K562 (cell line): ENCODE results near the gene TMPRSS6. TPM values are rescaled to one million over a fixed set of nuclear protein-coding genes. Genes with fewer than 3 reads are reported as not detected.

Experiments used
- ATAC-seq: fragments of 200-7000 bp; cut with Tn5 transposase; 3 replicates; pipeline ENCODE4 v1.9.1; 2020; ENCODE audit warnings: moderate library complexity
- BruUV-seq: library from RNA; stranded (reverse); fragments of 400-500 nt; replicated peaks from 2 replicates; lab custom pipeline; 2021; lab: Mats Ljungman, UMichigan
- CTCF ChIA-PET: fragments of 300-600 bp; formaldehyde crosslinking; extraction: SDS; loops from one replicate; lab custom pipeline; 2021; ENCODE audit warnings: low intra/inter-chr PET ratio; lab: Yijun Ruan, JAX
- POLR2A ChIA-PET: fragments of 300-600, 350-650 bp; sonication (Branson Sonifier 250); formaldehyde crosslinking; extraction: SDS; loops from one replicate; lab custom pipeline; 2021; ENCODE audit warnings: antibody characterized with exemption, inconsistent platforms; lab: Yijun Ruan, JAX
- DNase-seq, 4 experiments: peaks; one replicate each; pipeline versions ENCODE4 v3.0.0 to v3.0.0-alpha.2; 2011 to 2018; ENCODE audit warnings: low spot score in 3 of 4, mixed read lengths in 3 of 4; ENCODE audit errors: extremely low read depth in 1 of 4
- FAIRE-seq: peaks from 2 replicates; lab custom pipeline; 2011; peaks lifted over from hg19 to GRCh38; lab: Jason Lieb, UNC
- H2AFZ ChIP-seq: 2 replicates; pipeline ENCODE4 v1.6.0; 2011; ENCODE audit warnings: low read depth, low read length, control low read depth, inconsistent platforms
- H3K27ac ChIP-seq: fragments of 200-600 bp; 3 replicates; pipeline ENCODE4 v1.8.0; 2011; ENCODE audit warnings: low read depth, mild to moderate bottlenecking, control low read depth, inconsistent platforms, low read length, moderate library complexity, mixed read lengths; ENCODE audit errors: extremely low read depth
- H3K27me3 ChIP-seq, 2 experiments: fragments of 300-600 bp in 1 of 2; 2 replicates in 1 of 2; 3 replicates in 1 of 2; pipeline versions ENCODE4 v1.6.0 to v1.8.0; 2011; ENCODE audit warnings: inconsistent platforms in 2 of 2, low read length in 2 of 2, mild to moderate bottlenecking in 1 of 2, mixed read lengths in 1 of 2, moderate library complexity in 1 of 2; ENCODE audit not compliant: control insufficient read depth in 2 of 2, insufficient read depth in 2 of 2
- H3K36me3 ChIP-seq: fragments of 300-600 bp; 3 replicates; pipeline ENCODE4 v1.8.0; 2011; ENCODE audit warnings: mild to moderate bottlenecking, low read length, inconsistent platforms; ENCODE audit not compliant: control insufficient read depth, insufficient read depth
- H3K4me1 ChIP-seq, 2 experiments: fragments of 200-600 bp in 1 of 2; replicated peaks in 1 of 2; 2 replicates in 1 of 2; 3 replicates in 1 of 2; pipeline versions ENCODE4 v1.5.1 to v1.8.0; 2011; ENCODE audit warnings: inconsistent platforms in 2 of 2, low read length in 2 of 2, mild to moderate bottlenecking in 1 of 2, mixed read lengths in 1 of 2, moderate library complexity in 1 of 2; ENCODE audit not compliant: control insufficient read depth in 2 of 2, insufficient read depth in 2 of 2
- H3K4me2 ChIP-seq: 2 replicates; pipeline ENCODE4 v1.6.1; 2011; ENCODE audit warnings: low read length, control low read depth, inconsistent platforms, mixed read lengths; ENCODE audit not compliant: insufficient read depth
- H3K4me3 ChIP-seq: fragments of 200-600 bp; sonication (generic), shearing (Covaris generic); 2 replicates; pipeline ENCODE4 v1.5.1; 2016; ENCODE audit warnings: control low read depth, inconsistent platforms
- H3K79me2 ChIP-seq: fragments of 200-600 bp; 3 replicates; pipeline ENCODE4 v1.8.0; 2011; ENCODE audit warnings: low read length, inconsistent platforms; ENCODE audit not compliant: control insufficient read depth, insufficient read depth
- H3K9ac ChIP-seq, 2 experiments: 2 replicates each; pipeline versions ENCODE4 v1.6.0 to v1.6.1; 2011; ENCODE audit warnings: low read depth in 2 of 2, low read length in 2 of 2, control low read depth in 1 of 2, inconsistent platforms in 1 of 2, mild to moderate bottlenecking in 1 of 2, mixed read lengths in 1 of 2; ENCODE audit not compliant: insufficient read depth in 1 of 2
- H3K9me1 ChIP-seq: one replicate; pipeline ENCODE4 v1.6.0; 2011; ENCODE audit warnings: inconsistent platforms, mild to moderate bottlenecking, low read length, moderate library complexity; ENCODE audit not compliant: control insufficient read depth, insufficient read depth
- H3K9me3 ChIP-seq: replicated peaks from 2 replicates; pipeline ENCODE4 v1.5.1; 2011; ENCODE audit warnings: low read depth, low read length, inconsistent platforms; ENCODE audit not compliant: control insufficient read depth, insufficient read depth
- H4K20me1 ChIP-seq: replicated peaks from 2 replicates; pipeline ENCODE4 v1.6.1; 2011; ENCODE audit warnings: low read length, inconsistent platforms, mixed read lengths; ENCODE audit not compliant: control insufficient read depth, insufficient read depth
- MYC ChIP-seq, 2 experiments: fragments of 250-450 bp in 1 of 2; sonication (Bioruptor Pico) in 1 of 2; IDR thresholded peaks; 2 replicates each; pipeline versions ENCODE4 v1.5.1 to v1.6.1; 2012 to 2021; ENCODE audit warnings: low read depth in 2 of 2, borderline replicate concordance in 1 of 2, improper control_type of control experiment in 1 of 2, low read length in 1 of 2, mild to moderate bottlenecking in 1 of 2, moderate library complexity in 1 of 2
- NFE2 ChIP-seq: IDR thresholded peaks from 2 replicates; pipeline ENCODE4 v1.6.1; 2014; ENCODE audit warnings: antibody characterized with exemption, low read depth
- NFRKB ChIP-seq: fragments of 450-650 bp; IDR thresholded peaks from 2 replicates; pipeline ENCODE4 v1.6.1; 2016; ENCODE audit warnings: low read depth
- NR2C2 ChIP-seq, 2 experiments: fragments of 200-800 bp in 1 of 2; sonication (Bioruptor generic) in 1 of 2; sonication (generic) in 1 of 2; formaldehyde crosslinking in 1 of 2; IDR thresholded peaks; 2 replicates each; pipeline versions ENCODE4 v1.6.1 to v1.8.0; 2016 to 2022; ENCODE audit warnings: mild to moderate bottlenecking in 1 of 2, missing compliant biosample characterization in 1 of 2, missing genetic modification characterization in 1 of 2, missing genetic modification reagents in 1 of 2
- ZNF311 ChIP-seq: fragments of 250-450 bp; sonication (Bioruptor Pico); IDR thresholded peaks from 2 replicates; pipeline ENCODE4 v1.4.0; 2020; ENCODE audit warnings: mild to moderate bottlenecking, moderate library complexity
- WGBS: fragments of 100-300 bp; shearing (Covaris generic); methylation state at CpG from one replicate; pipeline ENCODE4 v1.1.6; 2016; ENCODE audit warnings: low coverage, mixed read lengths; ENCODE audit not compliant: insufficient coverage; ENCODE audit errors: missing lambda C conversion rate; 5-methylcytosine and 5-hydroxymethylcytosine counted together
- in situ Hi-C: fragments of 300-500 bp; cut with MboI; formaldehyde crosslinking; loops from 4 replicates; pipeline ENCODE4 v1.15.0; 2018; ENCODE audit warnings: inconsistent platforms, mixed read lengths
- intact Hi-C: fragments of 100-400 bp; cut with micrococcal nuclease; formaldehyde crosslinking; loops from 2 replicates; pipeline ENCODE4 v1.14.2; 2022
- polyA plus RNA-seq, 8 experiments: library from polyadenylated mRNA; depleted of rRNA in 4 of 8; stranded (reverse) in 5 of 8; unstranded in 3 of 8; fragments of >200 nt; fragmentation: Nextera tagmentation in 2 of 8; fragmentation: Illumina TruSeq in 1 of 8; extraction: Ambion mirVana in 2 of 8; extraction: Trizol in 1 of 8; gene quantifications; 2 replicates each; pipeline versions ENCODE4 v1.2.1 to v1.2.3, GENCODE V29; 2011 to 2014; ENCODE audit warnings: inconsistent platforms in 1 of 8, missing spikeins in 1 of 8
- total RNA-seq, 7 experiments: library from RNA; depleted of rRNA in 6 of 7; stranded (reverse); fragments of >200 nt in 6 of 7; fragmentation: Illumina TruSeq in 2 of 7; extraction: Trizol in 2 of 7; gene quantifications; 2 replicates each; pipeline versions ENCODE4 v1.2.1 to v1.2.3, GENCODE V29; 2011 to 2021; ENCODE audit warnings: low replicate concordance in 1 of 7
- TF ChIP-seq, protein P1 (sequence below): sonication (generic); formaldehyde crosslinking; IDR thresholded peaks from 2 replicates; pipeline ENCODE4 v1.9.0; 2022; ENCODE audit warnings: mild to moderate bottlenecking, missing genetic modification reagents
- TF ChIP-seq, protein P2 (sequence below): fragments of 450-650 bp; IDR thresholded peaks from 2 replicates; pipeline ENCODE4 v1.6.1; 2016
- TF ChIP-seq, protein P3 (sequence below): fragments of 250-450 bp; sonication (Bioruptor Pico); IDR thresholded peaks from 2 replicates; pipeline ENCODE4 v1.8.0; 2021; ENCODE audit warnings: moderate library complexity, mild to moderate bottlenecking, inconsistent platforms

The TMPRSS6 gene
- total and polyA plus RNA-seq, 9 of the 15 experiments (the other 6 are each of a cell fraction or from before 2014, with no cell fraction given): 0.03 TPM; not detected in 8

DNA sequence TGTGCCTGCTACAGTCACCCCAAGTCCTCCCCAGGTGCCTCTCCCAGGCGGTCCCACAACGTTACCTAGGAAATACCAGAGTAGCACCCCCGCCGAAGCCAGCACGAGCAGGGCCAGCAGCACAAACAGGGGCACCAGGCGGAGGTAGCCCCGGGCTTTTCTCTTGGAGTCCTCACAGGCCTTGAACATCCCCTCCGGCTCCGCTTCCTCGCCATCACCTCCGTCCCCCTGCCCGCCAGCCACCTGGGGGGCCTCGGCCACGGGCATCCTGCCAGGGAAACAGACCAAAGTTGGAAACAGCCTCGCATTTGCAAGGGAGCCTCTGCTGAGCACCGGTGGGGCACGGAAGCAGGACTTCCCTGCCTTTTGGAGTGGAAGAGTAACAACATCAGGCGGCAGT is 6.4 kb downstream of the TMPRSS6 start:
- Histone ChIP-seq H3K9me1 (no peaks in the 10 kb centered on the region), H3K4me2 (no peak overlapping the region), H3K4me1 (no peaks in the 10 kb centered on the region), H3K27me3 (peaks cover 8 to 45% of the 10 kb centered on the region in 2 experiments; a peak in 3 of 5 replicates), H3K79me2 (no peaks in the 10 kb centered on the region), H3K9me3 (no peaks in the 10 kb centered on the region), H2AFZ (no peak overlapping the region), H3K27ac (no peak overlapping the region), H3K9ac (no peak overlapping the region; a peak in 1 of 4 replicates), H3K36me3 (no peaks in the 10 kb centered on the region), H4K20me1 (peaks cover 9% of the 10 kb centered on the region), H3K4me3 (no peak overlapping the region)
- intact Hi-C loops (no loop called here), in situ Hi-C loops (no loop called here)
- FAIRE-seq: no peak
- WGBS: 7% methylated on average over 12 of the region's 18 CpGs
- TF ChIP-seq, protein P1, sequence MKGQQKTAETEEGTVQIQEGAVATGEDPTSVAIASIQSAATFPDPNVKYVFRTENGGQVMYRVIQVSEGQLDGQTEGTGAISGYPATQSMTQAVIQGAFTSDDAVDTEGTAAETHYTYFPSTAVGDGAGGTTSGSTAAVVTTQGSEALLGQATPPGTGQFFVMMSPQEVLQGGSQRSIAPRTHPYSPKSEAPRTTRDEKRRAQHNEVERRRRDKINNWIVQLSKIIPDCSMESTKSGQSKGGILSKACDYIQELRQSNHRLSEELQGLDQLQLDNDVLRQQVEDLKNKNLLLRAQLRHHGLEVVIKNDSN (CRISPR knock-in tag): no peak
- TF ChIP-seq NFE2 (no peak), NR2C2 (CRISPR knock-in tag; IDR thresholded peaks at IDR 0.05) (no peak), NR2C2 (tag; IDR thresholded peaks at IDR 0.05) (no peak), NFRKB (no peak), MYC (IDR thresholded peaks at IDR 0.05; ENCODE audit: low read depth, low read length) (no peak), MYC (CRISPR knock-in tag; IDR thresholded peaks at IDR 0.05; ENCODE audit: borderline replicate concordance, low read depth) (no peak), ZNF311 (CRISPR knock-in tag) (no peak)
- TF ChIP-seq, protein P2, sequence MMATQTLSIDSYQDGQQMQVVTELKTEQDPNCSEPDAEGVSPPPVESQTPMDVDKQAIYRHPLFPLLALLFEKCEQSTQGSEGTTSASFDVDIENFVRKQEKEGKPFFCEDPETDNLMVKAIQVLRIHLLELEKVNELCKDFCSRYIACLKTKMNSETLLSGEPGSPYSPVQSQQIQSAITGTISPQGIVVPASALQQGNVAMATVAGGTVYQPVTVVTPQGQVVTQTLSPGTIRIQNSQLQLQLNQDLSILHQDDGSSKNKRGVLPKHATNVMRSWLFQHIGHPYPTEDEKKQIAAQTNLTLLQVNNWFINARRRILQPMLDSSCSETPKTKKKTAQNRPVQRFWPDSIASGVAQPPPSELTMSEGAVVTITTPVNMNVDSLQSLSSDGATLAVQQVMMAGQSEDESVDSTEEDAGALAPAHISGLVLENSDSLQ: no peak
- TF ChIP-seq, protein P3, sequence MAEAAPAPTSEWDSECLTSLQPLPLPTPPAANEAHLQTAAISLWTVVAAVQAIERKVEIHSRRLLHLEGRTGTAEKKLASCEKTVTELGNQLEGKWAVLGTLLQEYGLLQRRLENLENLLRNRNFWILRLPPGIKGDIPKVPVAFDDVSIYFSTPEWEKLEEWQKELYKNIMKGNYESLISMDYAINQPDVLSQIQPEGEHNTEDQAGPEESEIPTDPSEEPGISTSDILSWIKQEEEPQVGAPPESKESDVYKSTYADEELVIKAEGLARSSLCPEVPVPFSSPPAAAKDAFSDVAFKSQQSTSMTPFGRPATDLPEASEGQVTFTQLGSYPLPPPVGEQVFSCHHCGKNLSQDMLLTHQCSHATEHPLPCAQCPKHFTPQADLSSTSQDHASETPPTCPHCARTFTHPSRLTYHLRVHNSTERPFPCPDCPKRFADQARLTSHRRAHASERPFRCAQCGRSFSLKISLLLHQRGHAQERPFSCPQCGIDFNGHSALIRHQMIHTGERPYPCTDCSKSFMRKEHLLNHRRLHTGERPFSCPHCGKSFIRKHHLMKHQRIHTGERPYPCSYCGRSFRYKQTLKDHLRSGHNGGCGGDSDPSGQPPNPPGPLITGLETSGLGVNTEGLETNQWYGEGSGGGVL (CRISPR knock-in tag): no peak
- DNase-seq: no peak
- no peak for ATAC-seq
- POLR2A ChIA-PET: no interaction called here
- no TSS peak for BruUV-seq
- CTCF ChIA-PET: no interaction called here
